ENCODE measurements around the gene SUZ12. TPM values are rescaled to one million over a fixed set of nuclear protein-coding genes. Genes with fewer than 3 reads are reported as not detected.
A peak's percentile ranks its signal among the peaks of the same experiment; 100 is the strongest.
"Not testable (repeated sequence)": the region's sequence is repeated elsewhere in the genome, so short reads cannot be mapped to it uniquely, and the experiment has no call there.

SUZ12 gene
- polyA plus RNA-seq (2013, experiment 1 of 2) = 26.2 TPM
- 27.3 TPM for polyA plus RNA-seq (2013, experiment 2 of 2)

GRCh38 chr17:31936615-31937609 lies at the start of gene SUZ12:
TSS of gene SUZ12 (plus strand) at chr17:31937007. CDS start at chr17:31937247, 240 bp downstream.
- Histone ChIP-seq H3K4me3 (ENCODE audit: extremely low read depth, insufficient read depth, low read length, poor library complexity, severe bottlenecking) (peak within 1 kb of the TSS; percentile 68), H3K36me3 (ENCODE audit: control insufficient read depth, insufficient read depth, low read length) (peaks cover 12% of the 10 kb centered on the region), H3K27ac (ENCODE audit: low read depth, low read length, severe bottlenecking) (peak within 1 kb of the TSS; percentile 92)
- H3K4me1 ChIP-seq (ENCODE audit: control insufficient read depth, insufficient read depth, low read length, poor library complexity, severe bottlenecking); H3K9me3 ChIP-seq (ENCODE audit: control insufficient read depth, low read length): not testable (repeated sequence)
- WGBS, 2 experiments (ENCODE audit: insufficient coverage in 2 of 2) = 0% methylated on average over 19 to 25 of the region's 93 CpGs

GRCh38 chr17:31888124-31888523 lies 48.7 kb upstream of the SUZ12 start:
- 93 to 100% methylated on average over 2 to 3 of the region's 4 CpGs for WGBS, 2 experiments (ENCODE audit: insufficient coverage in 2 of 2)
- Histone ChIP-seq H3K27ac (ENCODE audit: low read depth, low read length, severe bottlenecking) (no peak overlapping the region), H3K9me3 (ENCODE audit: control insufficient read depth, low read length) (no peaks in the 10 kb centered on the region), H3K4me3 (ENCODE audit: extremely low read depth, insufficient read depth, low read length, poor library complexity, severe bottlenecking) (no peak overlapping the region), H3K4me1 (ENCODE audit: control insufficient read depth, insufficient read depth, low read length, poor library complexity, severe bottlenecking) (no peaks in the 10 kb centered on the region), H3K36me3 (ENCODE audit: control insufficient read depth, insufficient read depth, low read length) (peaks cover 94% of the 10 kb centered on the region)

- peak overlapping the region; percentile 69 for H3K4me3 ChIP-seq (ENCODE audit: extremely low read depth, insufficient read depth, low read length, poor library complexity, severe bottlenecking)
- H3K36me3 ChIP-seq (ENCODE audit: control insufficient read depth, insufficient read depth, low read length) = peaks cover 38% of the 10 kb centered on the region
- no peaks in the 10 kb centered on the region for H3K4me1 ChIP-seq (ENCODE audit: control insufficient read depth, insufficient read depth, low read length, poor library complexity, severe bottlenecking)
- no peaks in the 10 kb centered on the region for H3K9me3 ChIP-seq (ENCODE audit: control insufficient read depth, low read length)
- H3K27ac ChIP-seq (ENCODE audit: low read depth, low read length, severe bottlenecking) = peak overlapping the region; percentile 52
- whole genome bisulfite sequencing, 2 experiments (ENCODE audit: insufficient coverage in 2 of 2) = 0% methylated on average over 1 to 3 of the region's 5 CpGs
Measured at GRCh38 chr17:31900877-31901276, 35.9 kb upstream of the SUZ12 start.

- no peak overlapping the region for H3K27ac ChIP-seq (ENCODE audit: low read depth, low read length, severe bottlenecking)
- H3K4me1 ChIP-seq (ENCODE audit: control insufficient read depth, insufficient read depth, low read length, poor library complexity, severe bottlenecking) = no peaks in the 10 kb centered on the region
- no peak overlapping the region for H3K4me3 ChIP-seq (ENCODE audit: extremely low read depth, insufficient read depth, low read length, poor library complexity, severe bottlenecking)
- H3K9me3 ChIP-seq (ENCODE audit: control insufficient read depth, low read length) = no peaks in the 10 kb centered on the region
- peaks cover 22% of the 10 kb centered on the region for H3K36me3 ChIP-seq (ENCODE audit: control insufficient read depth, insufficient read depth, low read length)
- WGBS, 2 experiments (ENCODE audit: insufficient coverage in 2 of 2) = 73 to 92% methylated on average over 1 to 2 of the region's 2 CpGs
Measured at GRCh38 chr17:31902693-31903092, 34.1 kb upstream of the SUZ12 start.

- Histone ChIP-seq H3K27ac (ENCODE audit: low read depth, low read length, severe bottlenecking) (no peak overlapping the region), H3K4me1 (ENCODE audit: control insufficient read depth, insufficient read depth, low read length, poor library complexity, severe bottlenecking) (no peaks in the 10 kb centered on the region), H3K36me3 (ENCODE audit: control insufficient read depth, insufficient read depth, low read length) (peaks cover 15% of the 10 kb centered on the region), H3K9me3 (ENCODE audit: control insufficient read depth, low read length) (no peaks in the 10 kb centered on the region), H3K4me3 (ENCODE audit: extremely low read depth, insufficient read depth, low read length, poor library complexity, severe bottlenecking) (no peak overlapping the region)
- 86 to 93% methylated on average over 7 to 8 of the region's 16 CpGs for WGBS, 2 experiments (ENCODE audit: insufficient coverage in 2 of 2)
Measured at GRCh38 chr17:31903401-31903800, 33.4 kb upstream of the SUZ12 start.

GRCh38 chr17:31907342-31907962 lies 29.4 kb upstream of the SUZ12 start:
- no peak overlapping the region for H3K4me3 ChIP-seq (ENCODE audit: extremely low read depth, insufficient read depth, low read length, poor library complexity, severe bottlenecking)
- no peaks in the 10 kb centered on the region for H3K4me1 ChIP-seq (ENCODE audit: control insufficient read depth, insufficient read depth, low read length, poor library complexity, severe bottlenecking)
- WGBS, 2 experiments (ENCODE audit: insufficient coverage in 2 of 2) = 82 to 87% methylated on average over 3 to 4 of the region's 7 CpGs
- no peak overlapping the region for H3K27ac ChIP-seq (ENCODE audit: low read depth, low read length, severe bottlenecking)
- H3K9me3 ChIP-seq (ENCODE audit: control insufficient read depth, low read length) = no peaks in the 10 kb centered on the region
- no peaks in the 10 kb centered on the region for H3K36me3 ChIP-seq (ENCODE audit: control insufficient read depth, insufficient read depth, low read length)

GRCh38 chr17:31908386-31908785 lies 28.4 kb upstream of the SUZ12 start:
- Histone ChIP-seq H3K36me3 (ENCODE audit: control insufficient read depth, insufficient read depth, low read length) (no peaks in the 10 kb centered on the region), H3K9me3 (ENCODE audit: control insufficient read depth, low read length) (no peaks in the 10 kb centered on the region), H3K4me3 (ENCODE audit: extremely low read depth, insufficient read depth, low read length, poor library complexity, severe bottlenecking) (no peak overlapping the region), H3K4me1 (ENCODE audit: control insufficient read depth, insufficient read depth, low read length, poor library complexity, severe bottlenecking) (no peaks in the 10 kb centered on the region), H3K27ac (ENCODE audit: low read depth, low read length, severe bottlenecking) (no peak overlapping the region)

- WGBS, 2 experiments (ENCODE audit: insufficient coverage in 2 of 2) = 85% methylated on average over 6 of the region's 6 CpGs; no CpG with 5 or more reads in 1 of the 2 experiments
- H3K27ac ChIP-seq (ENCODE audit: low read depth, low read length, severe bottlenecking); H3K9me3 ChIP-seq (ENCODE audit: control insufficient read depth, low read length); H3K4me1 ChIP-seq (ENCODE audit: control insufficient read depth, insufficient read depth, low read length, poor library complexity, severe bottlenecking); H3K36me3 ChIP-seq (ENCODE audit: control insufficient read depth, insufficient read depth, low read length); H3K4me3 ChIP-seq (ENCODE audit: extremely low read depth, insufficient read depth, low read length, poor library complexity, severe bottlenecking): not testable (repeated sequence)
Measured at GRCh38 chr17:31912705-31913104, 24.1 kb upstream of the SUZ12 start.

GRCh38 chr17:31915456-31916100 lies 21.2 kb upstream of the SUZ12 start:
- 70 to 100% methylated on average over 1 of the region's 3 CpGs for WGBS, 2 experiments (ENCODE audit: insufficient coverage in 2 of 2)
- no peak overlapping the region for H3K4me3 ChIP-seq (ENCODE audit: extremely low read depth, insufficient read depth, low read length, poor library complexity, severe bottlenecking)
- no peak overlapping the region for H3K27ac ChIP-seq (ENCODE audit: low read depth, low read length, severe bottlenecking)
- H3K9me3 ChIP-seq (ENCODE audit: control insufficient read depth, low read length) = no peaks in the 10 kb centered on the region
- no peaks in the 10 kb centered on the region for H3K4me1 ChIP-seq (ENCODE audit: control insufficient read depth, insufficient read depth, low read length, poor library complexity, severe bottlenecking)
- H3K36me3 ChIP-seq (ENCODE audit: control insufficient read depth, insufficient read depth, low read length) = no peaks in the 10 kb centered on the region

GRCh38 chr17:31916491-31917064 lies 20.2 kb upstream of the SUZ12 start:
- H3K27ac ChIP-seq (ENCODE audit: low read depth, low read length, severe bottlenecking) = no peak overlapping the region
- H3K9me3 ChIP-seq (ENCODE audit: control insufficient read depth, low read length) = no peaks in the 10 kb centered on the region
- H3K36me3 ChIP-seq (ENCODE audit: control insufficient read depth, insufficient read depth, low read length) = no peaks in the 10 kb centered on the region
- no peaks in the 10 kb centered on the region for H3K4me1 ChIP-seq (ENCODE audit: control insufficient read depth, insufficient read depth, low read length, poor library complexity, severe bottlenecking)
- WGBS, 2 experiments (ENCODE audit: insufficient coverage in 2 of 2) = 96 to 97% methylated on average over 26 to 36 of the region's 36 CpGs
- no peak overlapping the region for H3K4me3 ChIP-seq (ENCODE audit: extremely low read depth, insufficient read depth, low read length, poor library complexity, severe bottlenecking)

Measured in mesodermal cell (in vitro differentiated cells).